ENCODE results near the gene ARHGAP28.

ARHGAP28 gene

DNA sequence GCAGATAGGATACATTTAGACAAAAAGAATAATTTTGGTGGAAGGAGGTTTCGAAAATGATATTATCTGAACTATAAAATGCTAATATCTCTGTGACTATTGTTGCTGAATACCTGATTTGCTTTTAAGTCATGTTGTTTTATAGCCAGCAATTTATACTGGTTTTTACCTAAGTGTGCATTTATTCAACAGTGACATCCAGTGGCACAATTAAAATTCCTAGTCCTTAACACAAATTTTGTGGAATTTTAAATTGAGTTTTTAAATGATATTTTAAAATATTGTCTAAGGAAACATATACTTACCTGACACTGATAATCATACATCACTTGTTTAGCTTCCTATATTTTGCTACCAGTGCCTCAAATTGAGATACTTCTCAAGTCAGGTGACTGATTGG, 144.8 kb downstream of the ARHGAP28 start:
- no peak for DNase-seq (ENCODE audit: low read depth)

DNA sequence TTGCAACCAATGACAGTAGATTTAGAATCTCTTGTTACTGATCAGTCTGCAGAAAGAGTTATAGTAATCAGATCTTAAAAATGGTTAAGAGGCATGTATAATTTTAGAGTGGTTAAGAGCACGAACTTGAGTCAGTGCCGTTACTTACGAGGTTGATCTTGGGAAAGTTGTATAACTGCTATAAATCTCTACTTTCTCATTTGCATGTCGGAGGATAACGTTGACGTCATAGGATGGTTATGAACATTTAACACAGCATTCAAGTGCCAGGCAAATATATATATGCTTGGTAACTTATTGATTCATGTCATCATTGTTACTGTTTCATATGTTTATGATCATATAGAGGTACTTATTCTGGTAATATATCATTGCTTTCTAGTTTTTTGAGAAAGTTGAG, 146.2 kb downstream of the ARHGAP28 start:
- no peak for DNase-seq (ENCODE audit: low read depth)

DNA sequence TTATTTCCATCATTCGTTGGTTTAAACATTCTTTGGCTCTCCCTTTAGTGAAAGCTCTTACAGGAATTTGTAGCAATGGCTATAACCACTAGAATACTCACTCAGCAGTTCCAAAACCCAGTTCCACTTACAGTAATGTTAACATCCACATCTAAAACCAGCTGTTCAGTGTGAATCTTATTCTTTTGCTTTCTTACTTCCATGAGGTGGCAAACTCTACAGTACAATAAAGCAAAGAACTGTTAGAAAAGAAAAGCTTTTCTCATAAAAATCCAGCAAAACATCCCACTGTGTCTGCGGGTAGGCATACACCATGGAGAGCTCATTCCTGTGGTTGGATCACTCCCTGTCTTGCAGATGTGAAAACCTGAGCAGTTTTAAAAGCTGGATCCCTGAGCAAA, 147.1 kb downstream of the ARHGAP28 start:
- DNase-seq (ENCODE audit: low read depth) = no peak

DNA sequence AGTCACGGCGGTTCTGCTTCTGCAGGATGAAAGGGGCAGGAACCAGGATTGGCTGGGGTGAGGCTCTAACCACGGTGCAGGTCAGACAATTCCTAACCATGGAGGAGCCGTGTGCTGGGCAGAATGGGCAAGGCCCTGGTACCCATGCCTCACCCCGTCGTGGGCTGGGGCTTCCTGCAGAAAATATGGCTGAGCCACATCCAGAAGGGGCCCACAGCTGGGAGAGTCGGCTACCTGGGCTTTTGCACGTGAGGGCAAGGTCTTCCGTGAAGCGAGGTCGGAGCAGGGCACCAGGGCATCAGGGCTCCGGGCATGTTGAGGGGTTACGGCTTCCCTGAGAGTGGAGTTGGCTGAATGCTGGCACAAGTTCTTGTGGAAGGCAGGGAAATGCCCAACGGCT, 147.8 kb downstream of the ARHGAP28 start:
- DNase-seq (ENCODE audit: low read depth) = no peak

DNA sequence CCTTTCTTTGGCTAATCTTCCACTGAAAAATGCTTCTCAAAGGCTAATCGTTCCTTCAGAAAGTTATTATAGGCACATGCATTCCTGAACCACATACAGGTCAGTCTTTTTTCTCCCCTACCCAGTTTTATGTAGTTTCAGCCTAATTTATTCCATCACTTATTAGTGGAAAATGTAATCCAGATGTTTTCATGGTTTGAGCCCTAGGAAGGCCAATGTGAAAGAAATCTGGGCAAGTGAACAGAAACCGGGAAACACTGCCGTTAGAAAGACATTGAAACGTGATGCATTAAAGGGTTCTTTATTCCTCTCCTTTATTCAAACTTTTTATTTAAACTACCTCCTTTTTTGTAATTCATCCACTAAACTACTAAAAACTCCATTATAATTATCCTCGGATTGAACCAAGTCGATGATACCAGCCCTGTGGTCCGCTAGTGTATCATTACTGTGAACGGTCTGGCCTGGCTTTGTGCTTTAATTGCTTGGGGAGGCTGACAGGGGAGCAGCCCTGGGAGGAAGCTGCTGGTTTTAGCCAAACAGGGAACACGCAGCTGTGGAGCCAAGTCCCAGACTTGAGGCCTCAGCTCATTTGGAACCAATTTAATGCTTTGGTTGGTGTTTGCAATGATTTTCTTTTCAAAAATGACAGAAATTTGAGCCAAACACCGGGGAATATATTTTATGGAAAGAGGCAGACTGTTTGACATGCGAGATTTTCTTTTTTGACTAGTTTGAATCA, 149.2 kb downstream of the ARHGAP28 start:
- DNase-seq (ENCODE audit: low read depth) = no peak

DNA sequence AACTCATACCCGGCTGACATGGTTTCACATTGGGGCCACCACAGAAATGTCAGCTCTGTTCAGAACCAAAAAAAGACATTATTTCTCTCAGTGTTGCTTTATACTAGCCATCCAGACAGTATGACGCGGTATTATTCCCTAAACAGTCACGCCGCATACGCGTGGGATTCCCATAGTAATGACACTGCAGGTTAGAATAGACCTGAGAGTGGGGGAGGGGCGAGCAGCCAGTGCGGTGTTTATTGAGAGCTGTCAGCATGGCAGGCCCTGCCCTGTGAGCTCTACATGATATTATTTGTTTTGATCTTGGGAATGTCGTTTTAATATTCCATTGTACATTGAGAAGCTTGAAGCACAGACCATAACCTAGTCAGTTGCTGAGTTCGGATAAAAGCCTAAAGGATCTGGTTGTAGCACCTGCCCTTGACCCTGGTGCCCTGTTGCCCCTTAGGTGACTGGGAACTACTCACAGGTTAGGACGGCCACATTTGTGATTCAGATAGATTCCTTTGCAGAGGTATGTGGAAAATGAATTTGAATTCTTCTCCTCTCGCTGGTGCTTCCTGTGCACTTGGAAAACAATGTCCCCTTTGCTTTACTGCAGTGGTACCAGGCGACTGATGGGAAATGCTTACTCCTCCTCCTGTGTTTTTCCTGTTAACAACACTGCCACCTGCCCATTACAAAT, 150.1 kb downstream of the ARHGAP28 start:
- DNase-seq (ENCODE audit: low read depth) = no peak

DNA sequence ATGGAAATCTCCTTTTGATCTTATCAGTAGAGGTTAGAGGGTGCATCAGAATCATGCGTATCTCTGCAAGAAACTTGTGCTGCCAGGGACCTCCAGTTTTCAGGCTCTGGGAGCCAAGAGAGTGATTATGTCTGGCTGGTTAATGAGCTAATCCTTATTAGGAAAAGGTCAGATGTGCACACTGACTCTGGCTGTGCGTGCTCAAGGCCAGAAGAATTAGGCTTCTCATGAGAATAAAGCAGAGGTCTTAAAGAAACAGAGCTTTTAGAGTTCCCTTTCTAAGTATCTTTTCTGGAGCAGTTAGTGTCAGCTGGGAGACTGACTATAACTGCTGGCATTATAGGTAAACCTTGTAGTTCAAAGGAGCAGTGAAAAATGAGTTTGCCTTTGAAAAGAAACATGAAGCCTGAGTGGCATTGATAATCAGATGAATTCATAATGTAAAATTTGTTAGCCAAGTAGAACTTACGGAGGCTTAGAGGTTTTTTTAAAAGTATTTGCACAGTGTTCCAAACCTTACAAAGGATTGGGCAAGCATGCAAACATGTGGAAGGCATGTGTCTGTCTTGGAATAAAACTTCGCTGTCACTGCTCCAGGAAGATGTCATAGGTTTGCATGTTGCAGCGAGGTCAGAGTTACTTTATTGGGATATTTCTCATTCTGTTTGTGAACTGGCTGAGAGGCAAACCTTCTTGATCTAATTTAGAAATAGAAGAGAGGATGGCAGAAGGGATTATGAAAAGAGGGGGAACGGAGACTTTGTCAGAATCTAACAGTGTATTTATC, 151.7 kb downstream of the ARHGAP28 start:
- no peak for DNase-seq (ENCODE audit: low read depth)

DNA sequence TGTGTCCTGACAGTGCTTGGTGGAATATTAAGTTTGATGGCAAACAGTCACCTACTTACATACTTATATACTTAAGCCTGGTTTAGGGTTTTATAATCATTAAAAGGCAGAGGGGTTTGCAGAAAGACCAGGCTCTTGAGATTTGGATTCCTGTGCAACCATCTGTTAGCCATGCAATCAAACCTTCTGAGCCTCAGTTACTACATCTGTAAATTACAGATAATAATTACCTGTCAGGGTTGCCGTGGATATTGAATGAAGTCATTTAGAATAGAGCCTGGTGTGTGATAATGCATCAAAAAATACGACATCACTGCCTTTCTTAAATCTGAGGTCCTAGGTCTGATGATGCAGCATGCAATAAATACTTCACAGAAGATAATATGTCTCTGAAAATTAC, 152.9 kb downstream of the ARHGAP28 start:
- DNase-seq (ENCODE audit: low read depth) = no peak

DNA sequence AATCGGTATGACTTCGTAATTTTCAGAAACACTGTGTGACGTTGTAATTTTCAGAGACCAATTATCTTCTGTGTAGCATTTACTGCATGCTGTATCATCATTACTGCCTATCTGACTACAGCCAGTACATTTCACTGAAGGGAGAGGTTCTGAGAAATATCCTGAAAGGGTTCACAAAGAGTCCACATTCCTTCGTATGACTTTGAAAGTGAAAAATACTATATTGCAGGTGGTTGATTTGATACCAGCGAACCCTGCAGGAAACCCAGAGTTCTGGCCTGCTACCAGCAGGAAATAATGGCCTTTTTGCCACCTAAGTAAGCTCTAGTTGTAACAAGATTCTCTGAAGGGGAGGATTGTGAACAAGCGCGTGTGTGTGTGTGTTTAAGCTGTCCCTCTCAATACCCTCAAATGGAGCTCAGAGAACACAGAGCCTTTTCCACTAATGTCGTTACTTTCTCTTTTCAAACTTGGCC, 155.5 kb downstream of the ARHGAP28 start:
- DNase-seq (ENCODE audit: low read depth) = no peak

DNA sequence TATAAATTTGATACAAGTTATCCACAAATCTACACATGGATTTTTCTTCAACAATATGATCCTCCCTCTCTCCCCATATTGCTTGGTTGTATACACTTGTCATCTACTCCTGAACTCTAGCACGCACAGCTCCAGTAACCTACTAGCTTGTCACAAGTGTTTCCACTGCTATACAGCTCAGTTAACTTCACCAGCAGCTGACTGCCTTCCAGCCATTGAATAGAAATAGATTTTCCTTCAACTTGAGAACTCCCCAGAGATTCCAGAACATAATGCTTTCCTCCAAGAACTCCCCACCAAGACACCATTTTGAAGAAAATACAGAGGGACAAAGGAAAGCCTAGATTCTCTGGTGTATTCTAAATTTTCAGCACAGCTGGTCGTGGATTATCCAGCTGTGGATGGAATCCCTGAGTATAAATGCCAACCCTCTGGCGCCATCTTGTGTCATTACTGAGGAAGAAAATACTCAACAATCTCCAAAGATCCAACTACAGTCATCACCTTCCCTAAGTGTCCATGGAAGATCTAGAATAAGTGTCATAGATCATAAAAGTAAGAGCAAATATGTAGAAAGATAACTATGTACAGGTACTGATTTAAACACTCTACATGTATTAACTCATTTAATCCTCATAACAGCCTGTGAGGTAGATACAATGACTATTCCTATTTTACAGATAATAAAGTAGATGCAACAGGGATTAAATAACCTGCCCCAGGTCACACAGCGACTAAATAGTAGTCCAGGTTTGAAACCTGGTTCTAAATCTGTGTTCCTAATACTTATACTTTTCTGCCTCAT, 156.7 kb downstream of the ARHGAP28 start:
- peak; percentile 39 for DNase-seq (ENCODE audit: low read depth)

DNA sequence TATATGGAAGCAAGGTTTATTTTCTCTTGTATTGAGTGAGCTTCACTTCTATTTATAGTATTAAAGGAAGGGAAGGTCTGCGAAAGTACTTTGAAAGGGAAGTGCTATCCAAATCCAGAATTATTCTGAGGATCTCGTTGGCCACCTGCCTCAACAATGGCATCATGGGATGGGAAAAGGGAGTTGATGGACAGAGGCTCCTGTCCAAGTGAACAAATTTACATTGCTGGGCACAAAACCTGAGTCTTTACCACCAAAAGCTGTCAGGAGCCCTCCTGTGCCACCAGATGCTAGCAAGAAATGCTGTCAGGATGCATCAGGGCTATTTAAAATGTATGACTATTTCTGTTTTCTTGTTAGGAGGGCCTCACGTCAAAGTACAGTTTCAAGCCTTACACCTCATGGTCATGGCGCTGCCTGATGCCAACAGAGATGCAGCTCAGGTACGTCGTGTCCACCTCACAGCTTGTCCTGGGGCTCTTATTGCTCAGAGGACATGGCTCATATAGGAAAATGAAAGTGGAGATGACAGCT, 157.3 kb downstream of the ARHGAP28 start:
- DNase-seq (ENCODE audit: low read depth) = no peak

DNA sequence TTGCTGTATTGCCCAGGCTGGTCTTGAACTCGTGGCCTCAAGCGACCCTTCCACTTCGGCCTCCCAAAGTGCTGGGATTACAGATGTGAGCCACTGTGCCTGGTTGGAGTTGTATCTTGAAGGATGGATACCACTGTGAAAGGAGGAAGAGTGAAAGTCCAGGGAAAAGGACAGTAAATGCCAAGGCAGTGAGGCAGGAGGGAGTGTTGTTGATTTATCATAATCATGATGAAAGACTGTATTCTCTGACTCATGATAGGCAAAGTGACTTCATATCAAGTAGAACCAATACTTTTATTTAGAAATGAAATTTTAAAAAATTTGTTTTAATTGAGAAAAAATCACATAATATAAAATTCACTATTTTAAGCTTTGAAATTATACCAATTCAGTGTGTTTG, 162.3 kb downstream of the ARHGAP28 start:
- no peak for DNase-seq (ENCODE audit: low read depth)

DNA sequence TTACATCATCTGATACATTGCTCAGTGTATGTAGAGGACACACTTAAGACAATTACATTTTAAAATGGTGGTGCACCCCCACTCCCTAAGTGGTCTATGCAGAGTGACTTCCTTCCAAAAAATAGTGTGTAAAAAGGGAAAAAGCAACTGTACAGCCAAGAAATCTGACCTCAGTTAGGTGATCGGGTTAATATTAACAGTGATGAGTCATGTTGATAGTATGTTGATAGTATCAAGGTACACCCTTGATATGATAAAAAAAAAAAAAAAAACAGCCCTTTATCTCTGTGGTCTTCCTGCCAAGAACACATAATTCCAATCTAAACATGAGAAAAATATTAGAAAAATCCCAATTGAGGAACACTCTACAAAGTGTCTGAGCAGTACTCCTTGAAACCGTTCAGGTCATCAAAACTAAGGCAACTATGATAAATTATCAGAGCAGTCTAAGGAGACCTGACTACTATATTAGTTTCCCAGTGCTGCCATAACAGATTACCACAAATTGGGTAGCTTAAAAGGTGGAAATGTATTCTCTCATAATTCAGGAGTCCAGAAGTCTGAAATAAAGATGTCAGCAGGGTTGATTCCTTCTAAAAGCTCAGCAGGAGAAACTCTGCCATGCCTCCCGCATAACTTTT, 171.9 kb downstream of the ARHGAP28 start:
- DNase-seq (ENCODE audit: low read depth) = no peak

DNA sequence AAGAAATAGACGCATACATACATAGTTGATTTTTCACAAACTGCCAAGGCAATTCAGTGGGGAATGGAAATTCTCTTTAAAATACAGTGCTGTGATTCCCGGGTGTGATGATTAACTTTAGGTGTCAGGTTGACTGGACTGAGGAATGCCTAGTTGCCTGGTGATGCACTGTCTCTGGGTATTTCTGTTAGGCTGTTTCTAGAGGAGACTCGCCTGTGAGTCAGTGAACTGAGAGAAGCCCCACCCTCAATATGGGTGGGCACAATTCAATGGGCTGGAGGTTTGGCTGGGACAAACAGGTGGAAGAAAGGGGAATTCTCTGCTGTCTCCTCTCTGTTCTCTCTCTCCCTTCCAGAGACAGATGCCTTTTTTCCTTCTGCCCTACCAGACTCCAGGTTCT, 187.6 kb downstream of the ARHGAP28 start:
- DNase-seq (ENCODE audit: low read depth) = peak; percentile 3

DNA sequence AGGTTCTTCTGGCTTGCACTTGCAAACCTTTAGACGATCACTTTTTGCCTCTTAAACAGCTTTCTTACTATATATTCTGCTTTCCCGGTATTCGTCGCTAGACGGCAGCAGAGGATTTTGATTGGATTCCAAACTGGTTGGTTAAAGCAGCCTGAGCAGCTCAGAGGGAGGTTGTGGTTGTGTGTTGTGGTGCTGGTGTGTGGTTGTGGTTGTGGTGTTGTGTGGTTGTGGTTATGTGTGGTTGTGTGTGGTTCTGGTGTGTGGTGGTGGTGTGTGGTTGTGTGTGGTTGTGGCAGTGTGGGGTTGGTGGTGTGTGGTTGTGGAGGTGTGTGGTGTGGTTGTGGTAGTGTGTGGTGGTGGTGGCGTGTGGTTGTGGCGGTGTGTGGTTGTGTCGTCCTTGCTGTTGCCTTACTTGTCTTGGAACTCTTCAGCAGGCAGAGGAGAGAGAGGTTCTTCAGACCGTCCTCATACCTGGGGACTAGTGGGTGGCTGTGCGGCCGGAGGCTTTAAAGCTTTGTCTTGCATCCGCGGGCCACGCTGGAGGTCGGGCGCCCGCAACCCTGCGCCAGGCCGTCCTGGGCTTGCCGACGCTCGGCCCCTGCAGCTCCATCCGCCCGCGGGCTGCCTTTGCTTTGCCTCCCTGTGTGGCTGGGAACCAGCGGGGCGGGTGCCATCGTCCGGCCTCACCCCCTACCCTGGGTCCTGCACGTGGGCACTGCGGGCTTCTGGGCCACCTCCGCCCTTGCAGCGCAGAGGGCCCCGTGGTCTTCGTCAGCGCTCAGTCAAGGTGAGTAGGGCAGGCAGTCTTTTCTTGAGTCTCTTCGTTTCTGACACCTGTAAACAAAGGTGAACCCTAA, 190.8 kb downstream of the ARHGAP28 start:
- DNase-seq (ENCODE audit: low read depth) = peak; percentile 61

DNA sequence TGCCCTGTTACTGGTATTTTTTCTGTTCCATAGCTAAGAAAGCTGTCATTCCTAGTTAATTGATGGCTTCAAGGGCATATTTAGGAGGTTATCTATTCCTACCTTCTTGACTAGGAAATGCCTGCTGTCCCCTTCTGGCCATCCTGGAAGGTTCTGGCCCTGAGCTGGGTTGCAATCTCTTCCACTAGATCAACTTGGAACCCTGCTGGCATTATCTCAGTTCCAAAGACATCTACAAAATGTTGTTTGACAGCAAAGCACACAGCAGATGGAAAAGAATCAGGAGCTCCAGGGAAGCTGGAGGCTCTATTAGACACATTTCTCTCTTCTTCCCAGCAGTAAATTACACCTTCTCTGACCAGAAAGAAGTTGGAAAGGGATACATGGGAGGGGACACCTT, 192.1 kb downstream of the ARHGAP28 start:
- DNase-seq (ENCODE audit: low read depth) = no peak

DNA sequence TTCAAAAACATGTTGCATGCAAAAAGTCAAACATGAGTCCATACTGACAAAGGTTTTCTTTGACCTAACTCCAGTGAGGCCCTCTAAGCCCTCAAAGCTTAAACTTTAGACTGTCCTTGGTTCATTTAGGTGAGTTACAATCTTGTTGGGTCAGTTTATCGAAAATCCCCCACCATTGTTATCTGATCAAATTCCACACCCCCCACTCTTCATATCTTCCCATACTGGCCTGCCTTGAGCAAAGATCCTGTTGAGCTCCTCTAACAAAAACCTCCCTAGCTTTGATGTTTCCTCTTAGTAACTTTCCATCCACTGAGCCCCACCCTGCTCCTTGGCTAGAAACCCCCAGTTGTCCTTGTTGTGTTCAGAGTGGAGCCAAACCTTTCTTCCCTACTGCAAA, 193.7 kb downstream of the ARHGAP28 start:
- no peak for DNase-seq (ENCODE audit: low read depth)

DNA sequence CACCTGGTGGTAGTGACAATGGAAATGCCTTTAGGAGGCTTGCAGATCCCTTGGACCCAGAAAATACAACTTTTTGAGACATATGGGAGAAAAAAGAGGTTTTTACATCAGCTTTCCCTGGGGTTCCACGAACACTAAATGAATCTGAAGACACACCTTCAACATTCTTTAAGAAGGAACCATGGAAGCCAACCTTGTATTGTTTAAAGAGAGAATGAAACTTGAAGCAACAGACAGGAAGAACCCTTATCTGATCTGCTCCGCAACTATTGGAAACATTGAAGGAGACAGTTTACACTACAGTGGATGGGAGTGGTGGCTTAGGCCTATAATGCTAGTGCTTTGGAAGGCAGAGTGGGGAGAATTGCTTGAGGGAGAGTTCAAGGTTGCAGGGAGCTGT, 197.6 kb downstream of the ARHGAP28 start:
- no peak for DNase-seq (ENCODE audit: low read depth)

DNA sequence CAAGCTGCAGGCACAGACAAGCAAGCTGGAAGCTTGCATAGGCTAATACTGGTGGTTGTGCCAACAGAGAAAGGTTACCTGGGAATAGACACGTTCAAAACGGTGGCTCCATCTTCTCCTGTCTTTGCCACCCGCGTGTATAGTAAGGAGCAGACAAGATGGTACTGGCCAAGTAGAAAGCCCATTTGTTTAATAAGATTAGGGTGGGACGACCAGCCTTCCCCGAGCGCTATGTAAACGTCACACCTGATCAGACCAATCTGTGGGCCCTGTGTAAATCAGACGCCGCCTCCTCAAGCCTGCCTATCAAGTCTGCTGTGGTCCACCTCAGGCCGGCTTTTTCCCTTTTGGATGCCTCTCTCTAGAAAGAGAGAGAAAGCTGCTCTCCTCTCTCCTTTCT, 198.8 kb downstream of the ARHGAP28 start:
- no peak for DNase-seq (ENCODE audit: low read depth)

DNA sequence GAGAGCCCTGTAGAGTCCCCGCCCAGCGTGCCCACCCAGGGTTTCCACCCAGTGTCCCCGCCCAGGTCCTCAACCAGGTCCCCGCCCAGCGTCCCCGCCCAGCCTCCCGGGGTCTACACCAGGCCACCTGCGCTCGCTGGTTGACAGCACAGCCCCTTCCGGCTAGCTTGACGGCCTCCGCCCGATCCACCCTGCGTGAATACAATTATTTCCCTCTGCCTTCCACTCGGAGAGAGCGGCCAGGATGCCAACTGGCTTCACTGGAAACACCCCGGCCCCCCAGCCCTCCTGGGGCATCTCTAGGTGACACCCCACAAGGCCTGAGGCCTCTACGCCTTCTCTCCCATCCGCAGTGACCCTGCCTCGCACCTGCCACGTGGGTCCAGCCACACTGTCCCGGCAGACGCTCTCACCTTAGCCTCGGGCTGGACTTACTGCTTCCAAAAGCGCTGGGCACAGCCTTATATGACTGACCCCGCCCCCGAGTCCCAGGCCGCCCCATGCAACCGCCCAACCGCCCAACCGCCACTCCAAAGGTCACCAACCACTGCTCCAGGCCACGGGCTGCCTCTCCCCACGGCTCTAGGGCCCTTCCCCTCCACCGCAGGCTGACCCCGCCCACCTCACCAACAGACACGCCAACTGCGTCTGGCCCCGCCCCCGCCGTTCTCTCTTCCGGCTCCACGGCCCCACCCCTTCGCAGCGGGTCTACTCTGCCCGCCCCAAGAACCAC, 200.0 kb downstream of the ARHGAP28 start:
- no peak for DNase-seq (ENCODE audit: low read depth)

Measured in ELR (cell line).